Measurements from ENCODE around the gene DPH1. TPM values are rescaled to one million over a fixed set of nuclear protein-coding genes. Genes with fewer than 3 reads are reported as not detected.

The DPH1 gene
- total RNA-seq, 2 donors from 2014 or later, result 36.9 to 40.2 TPM

DNA sequence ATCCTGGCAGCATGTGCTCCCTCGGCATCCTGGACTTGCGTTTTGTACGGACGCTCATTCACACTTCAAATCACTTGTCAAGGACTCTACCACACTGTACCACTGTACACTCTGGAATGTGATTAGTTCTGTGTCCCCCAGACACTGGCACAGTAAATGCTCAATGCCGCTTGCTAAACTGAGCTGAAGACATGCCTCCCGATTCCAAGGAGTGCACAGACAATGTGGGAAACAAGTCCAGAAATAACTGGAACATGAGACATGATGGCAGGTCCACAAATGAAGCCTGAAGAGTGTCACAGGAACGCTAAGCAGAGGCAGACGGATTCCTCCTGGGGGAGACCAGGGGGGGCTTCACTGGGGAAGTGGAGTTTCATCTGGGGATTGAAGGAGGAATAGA is 47.1 kb downstream of the DPH1 start:
- H3K4me1 Mint-ChIP-seq, result peaks cover 4% of the 10 kb centered on the region
- H3K27ac Mint-ChIP-seq, result no peak overlapping the region

DNA sequence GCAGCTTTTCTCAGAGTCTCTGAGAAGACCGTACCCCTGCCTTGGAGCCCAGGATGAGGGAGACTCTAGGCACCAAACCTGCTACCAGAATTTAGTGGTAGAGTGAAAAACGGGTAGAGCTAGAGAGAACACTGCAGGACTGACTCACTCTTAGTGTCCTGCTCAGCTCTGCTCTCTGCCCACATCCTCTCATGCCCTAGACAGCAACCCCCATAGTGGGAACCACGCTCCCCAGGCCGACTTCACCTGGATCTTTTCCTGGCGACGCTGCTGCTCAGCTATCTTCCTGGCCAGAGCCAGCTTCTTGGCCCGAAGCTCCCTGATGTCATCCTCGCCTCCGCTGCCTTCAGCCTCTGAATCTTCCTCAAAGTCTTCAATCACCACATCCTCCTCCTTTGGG is 51.6 kb downstream of the DPH1 start:
- H3K36me3 Mint-ChIP-seq (ENCODE audit: low read depth), result peaks cover 98% of the 10 kb centered on the region
- peak overlapping the region; percentile 42 for H3K4me3 Mint-ChIP-seq
- H3K27ac Mint-ChIP-seq, result peak overlapping the region; percentile 69
- peaks cover 21% of the 10 kb centered on the region for H3K4me1 Mint-ChIP-seq
- no peaks in the 10 kb centered on the region for H3K27me3 Mint-ChIP-seq
- ATAC-seq (replicated peaks), result peak; percentile 75
- no peaks in the 10 kb centered on the region for H3K9me3 Mint-ChIP-seq

More for the DNA sequence above, 47.1 kb downstream of the DPH1 start:
- Mint-ChIP-seq H3K4me3 (no peak overlapping the region), H3K27me3 (no peaks in the 10 kb centered on the region), H3K36me3 (ENCODE audit: low read depth) (peaks cover 84% of the 10 kb centered on the region), H3K9me3 (no peaks in the 10 kb centered on the region)
- ATAC-seq (replicated peaks), result no peak

DNA sequence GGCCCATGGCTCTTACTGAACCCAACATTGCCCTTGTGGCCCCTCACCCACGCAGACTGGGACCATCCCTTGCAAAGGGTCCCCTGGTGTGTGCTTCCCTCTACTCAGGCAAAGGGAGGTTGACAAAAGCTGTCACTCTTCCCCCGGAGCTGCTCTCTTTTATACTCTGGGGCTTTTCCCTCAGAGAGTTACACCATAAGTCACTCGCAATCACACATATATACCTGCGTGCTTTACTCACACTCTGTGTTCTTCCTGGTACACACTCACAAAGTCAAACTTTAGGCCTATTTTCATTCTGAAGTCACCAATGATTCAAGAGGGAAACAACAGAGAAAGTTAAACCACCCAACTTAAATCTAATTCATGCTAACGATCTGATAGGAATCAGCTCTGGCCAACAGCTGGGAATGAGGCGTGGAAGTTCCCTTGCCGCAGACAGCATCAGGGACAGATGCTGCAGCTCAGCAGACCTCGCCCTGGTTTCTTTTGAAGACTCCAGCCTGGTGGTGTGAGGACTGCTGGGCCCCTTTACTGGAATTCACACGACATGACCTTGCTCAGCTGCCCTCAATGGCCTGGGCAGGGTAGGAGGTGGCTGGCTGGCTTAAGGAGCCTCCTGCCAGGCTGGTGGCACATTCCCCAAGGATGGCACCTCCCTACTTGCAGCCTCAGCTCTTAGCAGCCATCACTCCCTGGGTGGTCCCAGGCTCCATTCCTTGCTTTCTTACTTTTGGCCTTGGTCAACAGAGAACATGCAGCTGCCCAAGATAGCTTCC is 52.2 kb downstream of the DPH1 start:
- H3K9me3 Mint-ChIP-seq, result no peaks in the 10 kb centered on the region
- H3K4me1 Mint-ChIP-seq, result peaks cover 27% of the 10 kb centered on the region
- no peaks in the 10 kb centered on the region for H3K27me3 Mint-ChIP-seq
- ATAC-seq (replicated peaks), result peak; percentile 67
- peak overlapping the region; percentile 69 for H3K27ac Mint-ChIP-seq
- peaks cover 98% of the 10 kb centered on the region for H3K36me3 Mint-ChIP-seq (ENCODE audit: low read depth)
- H3K4me3 Mint-ChIP-seq, result peak overlapping the region; percentile 42

DNA sequence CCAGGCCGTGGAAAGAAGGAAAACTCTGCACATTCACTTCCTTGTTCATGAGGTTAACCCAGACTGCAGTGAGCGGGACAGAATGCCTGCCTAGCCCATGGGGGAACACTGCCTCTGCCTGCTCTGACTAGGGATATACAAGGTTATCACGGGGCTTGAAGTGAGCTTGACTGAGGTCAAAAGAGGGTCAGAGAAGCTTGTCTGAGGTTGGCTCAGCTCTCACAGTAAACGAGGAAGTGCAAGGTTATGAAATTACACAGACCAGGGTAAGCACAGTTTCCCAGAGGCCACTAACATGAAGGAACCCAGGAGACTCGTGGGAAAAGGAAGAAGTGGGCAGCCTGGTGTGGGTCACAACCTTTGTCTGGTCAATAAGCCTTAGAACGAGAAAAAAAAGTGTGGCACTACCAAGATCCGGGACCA is 53.7 kb downstream of the DPH1 start:
- peak; percentile 8 for ATAC-seq (replicated peaks)
- no peak overlapping the region for H3K4me3 Mint-ChIP-seq
- no peaks in the 10 kb centered on the region for H3K27me3 Mint-ChIP-seq
- H3K9me3 Mint-ChIP-seq, result no peaks in the 10 kb centered on the region
- H3K36me3 Mint-ChIP-seq (ENCODE audit: low read depth), result peaks cover 90% of the 10 kb centered on the region
- H3K4me1 Mint-ChIP-seq, result peaks cover 40% of the 10 kb centered on the region
- peak overlapping the region; percentile 39 for H3K27ac Mint-ChIP-seq

DNA sequence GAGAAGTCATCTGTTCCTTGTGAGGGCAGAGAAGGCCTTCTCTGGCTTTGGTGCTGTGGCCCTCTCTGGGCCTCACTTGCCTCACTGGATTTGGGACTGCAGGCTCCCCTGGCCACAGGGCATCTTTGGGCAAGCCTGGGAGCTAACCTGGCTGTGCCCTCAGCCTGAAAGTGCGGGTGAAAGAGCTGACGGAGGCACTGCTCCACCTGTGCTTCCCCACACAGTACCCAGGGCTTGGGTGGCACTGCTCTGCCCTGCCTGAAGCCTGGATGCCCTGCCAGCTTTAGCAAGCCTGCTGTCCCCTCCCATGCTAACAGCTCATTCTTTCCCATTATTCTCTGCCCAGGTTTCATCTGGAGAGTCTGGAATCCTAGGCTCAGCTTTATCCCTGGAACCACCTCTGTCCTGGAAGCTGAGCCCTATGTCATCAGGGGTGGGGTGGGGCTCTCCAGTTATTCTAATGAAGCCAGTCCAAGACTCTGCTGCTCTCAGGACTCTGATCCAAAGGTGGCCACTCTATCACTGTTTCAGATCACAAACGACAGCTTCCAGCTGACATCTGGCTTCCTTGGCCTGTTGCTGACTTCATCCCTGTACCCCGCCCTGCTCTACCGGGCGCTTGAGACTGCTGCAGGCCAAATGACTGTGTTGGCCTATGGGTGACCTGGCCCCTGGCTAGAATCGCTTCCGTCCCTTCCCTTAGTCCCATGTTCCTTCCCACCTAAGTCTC is 54.2 kb downstream of the DPH1 start:
- H3K4me1 Mint-ChIP-seq, result peaks cover 45% of the 10 kb centered on the region
- H3K4me3 Mint-ChIP-seq, result peak overlapping the region; percentile 6
- peak overlapping the region; percentile 39 for H3K27ac Mint-ChIP-seq
- no peaks in the 10 kb centered on the region for H3K27me3 Mint-ChIP-seq
- peaks cover 85% of the 10 kb centered on the region for H3K36me3 Mint-ChIP-seq (ENCODE audit: low read depth)
- no peak for ATAC-seq (replicated peaks)
- no peaks in the 10 kb centered on the region for H3K9me3 Mint-ChIP-seq

DNA sequence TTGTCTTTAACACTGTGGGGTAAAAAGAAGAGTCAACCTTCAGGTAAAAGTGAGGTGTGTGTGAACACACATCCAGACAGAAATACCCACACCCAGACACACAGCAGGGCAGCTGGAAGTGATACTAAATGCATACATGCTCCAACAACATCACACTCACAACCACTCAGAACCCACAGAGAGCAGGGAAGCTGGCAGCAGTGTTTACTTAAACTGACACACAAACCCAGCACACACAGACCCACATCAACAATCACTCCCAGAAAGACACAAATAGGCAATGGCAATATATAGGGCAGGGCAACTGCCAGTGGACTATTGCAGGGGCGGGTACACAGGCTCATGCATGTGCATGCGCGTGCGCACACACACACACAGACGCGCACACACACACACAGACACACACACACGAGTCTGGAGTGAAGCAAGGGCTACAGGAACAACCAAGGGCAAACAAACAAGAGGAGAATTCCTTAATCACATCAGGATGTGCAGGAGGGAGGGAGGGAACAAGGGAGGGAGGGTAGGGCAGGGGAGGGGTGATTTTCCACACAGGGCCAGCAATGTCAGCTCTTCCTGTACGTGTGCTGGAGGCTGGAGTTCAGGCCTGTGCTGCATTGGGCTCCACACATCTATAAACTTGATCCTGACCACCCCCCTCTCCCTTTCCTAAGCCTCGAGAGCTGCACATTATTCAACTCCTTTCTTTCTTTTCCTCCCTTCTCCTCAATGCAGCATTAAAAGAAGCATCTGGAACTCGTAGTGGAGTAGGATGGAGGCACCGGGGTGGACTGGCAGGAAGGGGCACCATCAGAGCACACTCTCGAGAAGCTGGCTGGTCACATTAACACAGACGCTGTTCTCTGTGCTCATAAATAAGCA is 55.1 kb downstream of the DPH1 start:
- Mint-ChIP-seq H3K27ac (peak overlapping the region; percentile 29), H3K9me3 (no peaks in the 10 kb centered on the region), H3K4me3 (peak overlapping the region; percentile 6), H3K27me3 (no peaks in the 10 kb centered on the region), H3K36me3 (ENCODE audit: low read depth) (peaks cover 77% of the 10 kb centered on the region), H3K4me1 (peaks cover 52% of the 10 kb centered on the region)
- ATAC-seq (replicated peaks), result no peak

DNA sequence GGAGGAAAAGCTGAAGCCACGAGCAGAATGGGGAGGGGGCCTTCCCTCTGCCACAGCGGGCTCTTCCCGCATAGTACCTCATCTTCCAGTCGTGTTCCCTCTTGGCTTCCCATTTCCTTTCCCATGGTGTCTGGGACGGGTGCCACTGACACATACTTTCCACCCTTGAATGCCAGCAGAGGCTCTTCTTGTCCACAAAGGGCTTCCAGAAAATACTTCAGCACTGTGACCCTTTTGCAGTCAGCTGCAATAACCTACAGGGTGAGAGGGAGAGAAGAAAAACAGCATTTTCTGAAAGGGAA is 55.6 kb downstream of the DPH1 start:
- no peak for ATAC-seq (replicated peaks)
- no peak overlapping the region for H3K27ac Mint-ChIP-seq

DNA sequence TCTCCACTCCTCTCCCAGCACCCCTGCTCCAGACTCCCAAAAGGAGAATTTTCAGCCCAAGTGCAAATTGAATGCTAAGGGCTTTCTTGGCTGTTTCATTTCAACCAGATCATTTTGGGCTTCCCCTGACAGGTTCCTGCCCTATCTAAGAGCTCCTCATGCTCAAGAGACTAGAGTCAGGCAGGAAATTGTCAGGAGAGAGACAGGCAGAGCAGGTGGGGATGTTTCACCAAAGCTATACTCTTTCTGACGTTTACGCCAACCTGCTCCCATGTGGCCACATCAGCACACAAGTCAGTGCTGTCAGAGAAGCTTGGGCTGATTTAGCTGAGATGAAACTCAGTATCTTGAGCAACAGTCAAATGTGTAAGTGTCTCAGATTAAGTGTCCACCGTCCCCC is 56.4 kb downstream of the DPH1 start:
- H3K27ac Mint-ChIP-seq, result no peak overlapping the region
- peaks cover 64% of the 10 kb centered on the region for H3K36me3 Mint-ChIP-seq (ENCODE audit: low read depth)
- H3K27me3 Mint-ChIP-seq, result no peaks in the 10 kb centered on the region
- no peak for ATAC-seq (replicated peaks)
- peaks cover 55% of the 10 kb centered on the region for H3K4me1 Mint-ChIP-seq
- H3K4me3 Mint-ChIP-seq, result peak overlapping the region; percentile 77
- no peaks in the 10 kb centered on the region for H3K9me3 Mint-ChIP-seq

More for the DNA sequence above, 55.6 kb downstream of the DPH1 start:
- H3K27me3 Mint-ChIP-seq, result no peaks in the 10 kb centered on the region
- H3K4me1 Mint-ChIP-seq, result peaks cover 55% of the 10 kb centered on the region
- H3K36me3 Mint-ChIP-seq (ENCODE audit: low read depth), result peaks cover 71% of the 10 kb centered on the region
- no peak overlapping the region for H3K4me3 Mint-ChIP-seq
- no peaks in the 10 kb centered on the region for H3K9me3 Mint-ChIP-seq

DNA sequence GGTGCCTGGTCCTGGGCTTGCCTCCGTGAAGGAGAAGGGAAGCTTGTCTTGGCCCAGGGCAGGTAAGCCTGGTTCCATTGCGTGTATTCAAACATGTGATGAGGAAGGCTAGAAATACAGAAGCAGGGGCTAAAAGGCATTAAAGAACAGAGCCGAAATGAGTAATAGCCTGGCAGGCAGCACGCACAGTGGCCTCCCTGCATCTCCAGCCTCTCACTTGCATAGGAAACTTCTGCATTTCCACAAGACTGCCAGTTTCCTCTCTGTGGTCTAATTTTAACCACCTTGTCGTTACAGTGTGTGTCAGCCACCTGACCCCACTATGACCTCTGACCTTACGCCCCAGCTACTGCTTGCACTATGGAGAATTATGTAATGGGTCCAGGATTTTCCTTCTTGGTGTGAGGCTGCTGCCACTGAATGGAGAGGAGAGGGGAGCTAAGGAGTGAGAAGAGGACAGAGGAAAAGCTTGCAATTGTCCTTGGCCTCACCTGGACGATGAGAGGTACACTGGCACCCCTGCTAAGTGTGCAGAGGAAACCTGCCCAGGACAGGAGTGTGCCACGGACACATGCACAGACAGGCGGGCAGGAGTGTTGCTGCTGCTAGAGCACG is 57.8 kb downstream of the DPH1 start:
- peaks cover 51% of the 10 kb centered on the region for H3K4me1 Mint-ChIP-seq
- H3K27ac Mint-ChIP-seq, result peak overlapping the region; percentile 72
- H3K4me3 Mint-ChIP-seq, result peak overlapping the region; percentile 77
- peaks cover 54% of the 10 kb centered on the region for H3K36me3 Mint-ChIP-seq (ENCODE audit: low read depth)
- peak; percentile 67 for ATAC-seq (replicated peaks)
- no peaks in the 10 kb centered on the region for H3K27me3 Mint-ChIP-seq
- no peaks in the 10 kb centered on the region for H3K9me3 Mint-ChIP-seq

DNA sequence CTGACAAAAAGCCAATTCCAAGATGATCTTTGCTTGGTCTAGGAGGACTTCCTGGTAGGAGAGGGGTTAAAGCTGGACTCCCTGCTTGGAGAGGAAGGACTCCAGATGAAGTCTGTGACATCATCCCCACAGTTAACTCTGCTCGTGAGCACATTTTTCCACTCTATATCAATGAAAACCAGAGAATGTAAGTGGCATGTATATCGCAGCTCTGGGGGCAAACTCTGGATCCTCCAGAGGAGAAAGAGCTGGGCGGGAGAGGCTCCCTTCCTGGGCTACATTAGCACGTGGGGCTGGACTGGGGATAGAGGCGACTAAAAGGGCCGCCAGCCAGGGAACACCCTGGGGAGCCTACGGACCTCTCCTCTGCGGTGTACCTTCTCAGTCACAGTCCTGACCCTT is 59.1 kb downstream of the DPH1 start:
- H3K27me3 Mint-ChIP-seq, result no peaks in the 10 kb centered on the region
- H3K9me3 Mint-ChIP-seq, result no peaks in the 10 kb centered on the region
- H3K36me3 Mint-ChIP-seq (ENCODE audit: low read depth), result peaks cover 47% of the 10 kb centered on the region
- peak overlapping the region; percentile 77 for H3K4me3 Mint-ChIP-seq
- ATAC-seq (replicated peaks), result peak; percentile 32
- H3K4me1 Mint-ChIP-seq, result peaks cover 45% of the 10 kb centered on the region
- H3K27ac Mint-ChIP-seq, result peak overlapping the region; percentile 82

DNA sequence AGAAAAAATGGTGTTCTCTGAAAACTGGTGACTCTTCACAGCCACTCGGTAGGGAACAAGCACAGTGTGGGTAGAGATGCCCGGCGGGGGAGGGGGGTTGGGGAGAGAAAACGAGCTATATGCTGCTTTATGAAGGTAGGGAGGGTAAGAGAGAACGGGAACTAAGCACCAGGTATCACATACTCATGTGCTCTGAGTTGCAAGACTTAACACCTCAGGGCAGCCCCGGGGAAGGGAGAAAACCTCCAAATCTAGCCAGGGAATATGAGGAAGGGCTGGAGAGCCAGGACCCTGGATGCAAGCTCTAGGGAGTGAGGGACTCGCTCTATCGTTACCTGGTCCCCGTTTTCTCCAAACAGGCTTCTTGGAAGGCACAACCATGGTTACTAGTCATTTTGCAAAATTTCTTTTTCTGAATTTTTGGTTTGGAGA is 60.3 kb downstream of the DPH1 start:
- peak overlapping the region; percentile 82 for H3K27ac Mint-ChIP-seq
- peak; percentile 3 for ATAC-seq (replicated peaks)
- H3K27me3 Mint-ChIP-seq, result no peaks in the 10 kb centered on the region
- peaks cover 35% of the 10 kb centered on the region for H3K36me3 Mint-ChIP-seq (ENCODE audit: low read depth)
- no peaks in the 10 kb centered on the region for H3K9me3 Mint-ChIP-seq
- H3K4me1 Mint-ChIP-seq, result peaks cover 36% of the 10 kb centered on the region
- H3K4me3 Mint-ChIP-seq, result peak overlapping the region; percentile 77

DNA sequence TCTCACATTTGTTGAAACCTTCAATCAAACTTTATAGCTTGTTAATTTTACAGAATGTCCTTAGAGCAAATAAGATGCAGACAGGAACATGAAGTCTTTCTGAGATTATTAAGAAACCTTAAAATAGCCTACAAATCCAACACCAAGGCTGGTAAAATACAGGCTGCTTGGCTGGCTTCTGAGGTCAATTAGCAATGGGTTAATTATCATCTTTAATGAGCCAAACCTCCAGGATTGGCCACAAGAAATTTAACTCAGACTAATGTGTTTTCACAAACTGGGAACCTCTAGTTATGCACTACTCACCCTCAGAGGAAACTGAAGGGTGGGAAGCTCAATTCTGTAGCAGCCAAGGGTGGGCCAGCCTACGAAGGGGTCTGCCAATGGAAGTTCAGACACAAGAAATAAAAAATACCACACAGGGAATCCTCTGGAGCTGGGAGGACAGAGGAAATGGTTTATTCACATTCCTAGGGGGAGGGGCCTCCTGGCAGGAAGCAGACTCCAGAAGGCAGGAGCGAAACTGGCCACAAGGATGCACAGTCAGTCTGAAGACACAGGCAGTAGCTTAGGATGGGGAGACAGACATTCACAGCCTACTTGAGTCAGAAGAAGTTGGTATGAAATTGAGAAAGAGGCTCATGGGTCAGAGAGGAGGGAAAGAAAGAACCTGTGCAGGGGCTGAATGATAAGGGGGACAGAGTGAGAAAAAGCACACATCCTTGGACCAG is 61.0 kb downstream of the DPH1 start:
- Mint-ChIP-seq H3K27me3 (no peaks in the 10 kb centered on the region), H3K4me1 (peaks cover 36% of the 10 kb centered on the region), H3K27ac (no peak overlapping the region), H3K9me3 (no peaks in the 10 kb centered on the region), H3K36me3 (ENCODE audit: low read depth) (peaks cover 28% of the 10 kb centered on the region), H3K4me3 (peak overlapping the region; percentile 77)
- ATAC-seq (replicated peaks), result no peak

DNA sequence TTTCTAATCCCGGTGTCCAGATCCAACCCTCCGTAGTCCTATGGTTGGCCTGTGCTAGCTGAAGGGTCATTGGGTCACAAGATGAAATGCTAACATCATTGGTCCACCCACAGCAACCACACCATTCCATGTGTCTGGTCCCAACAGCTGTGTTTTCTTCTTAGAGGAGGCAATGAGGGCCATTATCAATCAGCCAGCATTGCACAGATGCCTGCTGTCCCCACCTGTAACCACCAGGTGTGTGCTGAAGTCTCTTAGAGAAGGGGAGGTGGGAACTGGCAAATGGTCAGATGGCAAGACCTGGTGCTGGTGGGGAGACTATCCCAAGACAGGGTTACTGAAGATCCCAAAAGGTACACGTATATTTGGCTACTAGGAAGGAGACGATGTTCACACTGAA is 62.3 kb downstream of the DPH1 start:
- Mint-ChIP-seq H3K27me3 (no peaks in the 10 kb centered on the region), H3K36me3 (ENCODE audit: low read depth) (peaks cover 17% of the 10 kb centered on the region), H3K4me3 (no peak overlapping the region), H3K4me1 (peaks cover 28% of the 10 kb centered on the region), H3K9me3 (no peaks in the 10 kb centered on the region), H3K27ac (no peak overlapping the region)
- ATAC-seq (replicated peaks), result no peak
